ENCODE data around the gene PARD6B. TPM values are rescaled to one million over a fixed set of nuclear protein-coding genes. Genes with fewer than 3 reads are reported as not detected.

The PARD6B gene
- total RNA-seq, 4 donors from 2014 or later = 1.1 to 20.5 (median 5.9) TPM

- ATAC-seq (ENCODE audit: low FRiP score) (no peak), DNase-seq (ENCODE audit: low spot score) (no peak)
- TF ChIP-seq CTCF (IDR thresholded peaks at IDR 0.05) = no peak
Observed at GRCh38 chr20:50806126-50806768, 74.9 kb downstream of the PARD6B start.

Other genes starting within 250 kb of the PARD6B start
- gene PTPN1, start 221.2 kb upstream of the PARD6B start, total RNA-seq = 100 to 1,000 TPM in 1 of 4 donors, 10 to 100 TPM in 3; 22.2 to 107 (median 42.7) TPM
- 10 to 100 TPM in 3 of 4 donors, 1 to 10 TPM in 1; 7.8 to 81.8 (median 16.6) TPM for gene RIPOR3, start 40.0 kb upstream of the PARD6B start, total RNA-seq
- 1 to 10 TPM; 1.4 to 6.5 (median 3.1) TPM for gene BCAS4, start 63.5 kb downstream of the PARD6B start, total RNA-seq
- gene ADNP, start 199.9 kb downstream of the PARD6B start, total RNA-seq = 10 to 100 TPM; 42.2 to 65.9 (median 47.3) TPM
- 10 to 100 TPM; 39.0 to 62.0 (median 49.6) TPM for gene DPM1, start 227.0 kb downstream of the PARD6B start, total RNA-seq
- 1 to 10 TPM; 3.3 to 5.5 (median 3.6) TPM for gene MOCS3, start 227.2 kb downstream of the PARD6B start, total RNA-seq